Left lung (tissue), 10 donors: Measurements from ENCODE around the gene C4A. TPM values are rescaled to one million over a fixed set of nuclear protein-coding genes. Genes with fewer than 3 reads are reported as not detected.
A peak's percentile ranks its signal among the peaks of the same experiment; 100 is the strongest.

Experiments used
- ATAC-seq: fragments of 200-7000 bp; cut with Tn5 transposase; one replicate; pipeline ENCODE4 v1.9.1; 2020; ENCODE audit warnings: moderate library complexity
- DNase-seq, 4 donors: peaks; one replicate each; pipeline ENCODE4 v3.0.0-alpha.2; 2013 to 2020
- H3K27ac ChIP-seq, 2 donors: fragments of 200-600 bp; sonication (generic) in 1 of 2; one replicate each; pipeline versions ENCODE4 v1.5.0 to v1.8.0; 2020 to 2021
- H3K27me3 ChIP-seq, 2 donors: fragments of 200-600 bp; sonication (generic) in 1 of 2; one replicate each; pipeline versions ENCODE4 v1.5.0 to v1.8.0; 2020 to 2021
- H3K36me3 ChIP-seq, 2 donors: fragments of 200-600 bp; sonication (generic) in 1 of 2; one replicate each; pipeline versions ENCODE4 v1.5.0 to v1.8.0; 2020 to 2021
- H3K4me1 ChIP-seq, 2 donors: fragments of 200-600 bp; one replicate each; pipeline ENCODE4 v1.8.0; 2021
- H3K4me3 ChIP-seq, 2 donors: fragments of 200-600 bp; sonication (generic) in 1 of 2; one replicate each; pipeline versions ENCODE4 v1.5.0 to v1.8.0; 2020 to 2021; ENCODE audit warnings: mild to moderate bottlenecking in 1 of 2
- H3K9me3 ChIP-seq, 2 donors: fragments of 200-600 bp; sonication (generic) in 1 of 2; one replicate each; pipeline versions ENCODE4 v1.5.0 to v1.8.0; 2020 to 2021
- intact Hi-C, 2 donors: fragments of 100-400 bp; cut with DNase I; formaldehyde crosslinking; loops; one replicate each; pipeline versions ENCODE4 v1.11.2 to v1.14.2; 2022
- polyA plus RNA-seq, 6 donors: library from polyadenylated mRNA; unstranded; fragments of 120-200 nt; gene quantifications; one replicate each; pipeline ENCODE4 v1.2.1, GENCODE V29; 2013; ENCODE audit not compliant: insufficient read length in 6 of 6
- total RNA-seq, 2 donors: library from RNA; stranded (reverse); fragmentation: NEBNext Ultra II Directional; extraction: Animal tissue kit (Norgen Biotek cat#: 25700); gene quantifications; one replicate each; pipeline ENCODE4 v1.2.1, GENCODE V29; 2021
- TF ChIP-seq, protein P1 (sequence below), 2 donors: fragments of 200-600 bp; sonication (generic) in 1 of 2; IDR thresholded peaks; one replicate each; pipeline versions ENCODE4 v1.5.0 to v1.8.0; 2021; ENCODE audit warnings: antibody characterized with exemption in 2 of 2
- donor health status: DM: no; HTN: yes; CAD: no.
- donor health status: DM: no; HTN: no; CAD: no.

The C4A gene
- total and polyA plus RNA-seq, 8 donors, result 5.9 to 124 (median 10.3) TPM

DNA sequence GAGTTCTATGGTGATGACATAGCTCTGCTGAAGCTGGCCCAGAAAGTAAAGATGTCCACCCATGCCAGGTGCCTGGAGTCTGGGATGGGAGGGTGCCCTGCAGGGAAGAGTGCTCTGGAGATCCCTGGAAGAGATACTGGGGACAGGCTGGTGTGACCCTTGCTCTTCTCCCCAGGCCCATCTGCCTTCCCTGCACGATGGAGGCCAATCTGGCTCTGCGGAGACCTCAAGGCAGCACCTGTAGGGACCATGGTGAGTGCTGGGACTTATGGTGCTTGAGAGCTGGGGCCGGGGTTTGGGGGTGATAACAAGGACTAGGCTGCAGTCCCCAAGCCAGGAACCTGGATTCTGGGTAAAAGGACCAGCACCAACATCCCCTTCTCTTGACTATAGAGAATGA is 38.1 kb upstream of the C4A start:
- DNase-seq (no peak), ATAC-seq (no peak)
- Histone ChIP-seq H3K27ac (no peak overlapping the region), H3K4me3 (no peak overlapping the region), H3K4me1 (peaks cover 10 to 24% of the 10 kb centered on the region in 2 donors), H3K27me3 (no peaks in the 10 kb centered on the region), H3K9me3 (no peaks in the 10 kb centered on the region), H3K36me3 (peaks cover 0 to 48% of the 10 kb centered on the region in 2 donors)
- intact Hi-C loops, result no loop called here
- TF ChIP-seq, protein P1, sequence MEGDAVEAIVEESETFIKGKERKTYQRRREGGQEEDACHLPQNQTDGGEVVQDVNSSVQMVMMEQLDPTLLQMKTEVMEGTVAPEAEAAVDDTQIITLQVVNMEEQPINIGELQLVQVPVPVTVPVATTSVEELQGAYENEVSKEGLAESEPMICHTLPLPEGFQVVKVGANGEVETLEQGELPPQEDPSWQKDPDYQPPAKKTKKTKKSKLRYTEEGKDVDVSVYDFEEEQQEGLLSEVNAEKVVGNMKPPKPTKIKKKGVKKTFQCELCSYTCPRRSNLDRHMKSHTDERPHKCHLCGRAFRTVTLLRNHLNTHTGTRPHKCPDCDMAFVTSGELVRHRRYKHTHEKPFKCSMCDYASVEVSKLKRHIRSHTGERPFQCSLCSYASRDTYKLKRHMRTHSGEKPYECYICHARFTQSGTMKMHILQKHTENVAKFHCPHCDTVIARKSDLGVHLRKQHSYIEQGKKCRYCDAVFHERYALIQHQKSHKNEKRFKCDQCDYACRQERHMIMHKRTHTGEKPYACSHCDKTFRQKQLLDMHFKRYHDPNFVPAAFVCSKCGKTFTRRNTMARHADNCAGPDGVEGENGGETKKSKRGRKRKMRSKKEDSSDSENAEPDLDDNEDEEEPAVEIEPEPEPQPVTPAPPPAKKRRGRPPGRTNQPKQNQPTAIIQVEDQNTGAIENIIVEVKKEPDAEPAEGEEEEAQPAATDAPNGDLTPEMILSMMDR (IDR thresholded peaks at IDR 0.05), result no peak

DNA sequence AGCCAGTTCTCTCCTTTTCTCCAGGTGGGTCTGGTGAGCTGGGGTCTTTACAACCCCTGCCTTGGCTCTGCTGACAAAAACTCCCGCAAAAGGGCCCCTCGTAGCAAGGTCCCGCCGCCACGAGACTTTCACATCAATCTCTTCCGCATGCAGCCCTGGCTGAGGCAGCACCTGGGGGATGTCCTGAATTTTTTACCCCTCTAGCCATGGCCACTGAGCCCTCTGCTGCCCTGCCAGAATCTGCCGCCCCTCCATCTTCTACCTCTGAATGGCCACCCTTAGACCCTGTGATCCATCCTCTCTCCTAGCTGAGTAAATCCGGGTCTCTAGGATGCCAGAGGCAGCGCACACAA is 36.7 kb upstream of the C4A start:
- Histone ChIP-seq H3K27ac (peak overlapping the region; percentile 83 to 88), H3K4me3 (no peak overlapping the region), H3K36me3 (peaks cover 0 to 47% of the 10 kb centered on the region in 2 donors), H3K9me3 (no peaks in the 10 kb centered on the region), H3K4me1 (peaks cover 10 to 24% of the 10 kb centered on the region in 2 donors), H3K27me3 (no peaks in the 10 kb centered on the region)
- no peak for DNase-seq
- intact Hi-C loops, result no loop called here
- TF ChIP-seq, protein P1 (IDR thresholded peaks at IDR 0.05), result no peak
- ATAC-seq, result no peak

DNA sequence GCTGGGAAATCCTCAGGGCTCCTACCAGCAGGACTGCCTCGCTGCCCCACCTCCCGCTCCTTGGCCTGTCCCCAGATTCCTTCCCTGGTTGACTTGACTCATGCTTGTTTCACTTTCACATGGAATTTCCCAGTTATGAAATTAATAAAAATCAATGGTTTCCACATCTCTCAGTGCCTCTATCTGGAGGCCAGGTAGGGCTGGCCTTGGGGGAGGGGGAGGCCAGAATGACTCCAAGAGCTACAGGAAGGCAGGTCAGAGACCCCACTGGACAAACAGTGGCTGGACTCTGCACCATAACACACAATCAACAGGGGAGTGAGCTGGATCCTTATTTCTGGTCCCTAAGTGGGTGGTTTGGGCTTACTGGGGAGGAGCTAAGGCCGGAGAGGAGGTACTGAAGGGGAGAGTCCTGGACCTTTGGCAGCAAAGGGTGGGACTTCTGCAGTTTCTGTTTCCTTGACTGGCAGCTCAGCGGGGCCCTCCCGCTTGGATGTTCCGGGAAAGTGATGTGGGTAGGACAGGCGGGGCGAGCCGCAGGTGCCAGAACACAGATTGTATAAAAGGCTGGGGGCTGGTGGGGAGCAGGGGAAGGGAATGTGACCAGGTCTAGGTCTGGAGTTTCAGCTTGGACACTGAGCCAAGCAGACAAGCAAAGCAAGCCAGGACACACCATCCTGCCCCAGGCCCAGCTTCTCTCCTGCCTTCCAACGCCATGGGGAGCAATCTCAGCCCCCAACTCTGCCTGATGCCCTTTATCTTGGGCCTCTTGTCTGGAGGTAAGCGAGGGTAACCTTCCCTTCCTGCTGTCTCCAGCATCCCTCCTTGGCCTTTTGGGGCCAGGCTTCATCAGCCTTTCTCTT is 36.1 kb upstream of the C4A start, which contains the start of gene CFB:
TSS of gene CFB (plus strand) at position 589 of the 863 bp plus-strand sequence. CDS start at position 716, 127 bp downstream.
- Histone ChIP-seq H3K36me3 (peaks cover 0 to 49% of the 10 kb centered on the region in 2 donors), H3K4me3 (peak within 1 kb of the TSS in 1 of 2 donors; percentile 30), H3K27ac (peak within 1 kb of the TSS; percentile 83 to 88), H3K9me3 (no peaks in the 10 kb centered on the region), H3K4me1 (peaks cover 10 to 24% of the 10 kb centered on the region in 2 donors), H3K27me3 (no peaks in the 10 kb centered on the region)
- intact Hi-C loops, result no loop called here
- TF ChIP-seq, protein P1 (IDR thresholded peaks at IDR 0.05), result no peak
- DNase-seq (peak in 3 of 4 donors; percentile 19 to 86 (median 80)), ATAC-seq (peak; percentile 92)

DNA sequence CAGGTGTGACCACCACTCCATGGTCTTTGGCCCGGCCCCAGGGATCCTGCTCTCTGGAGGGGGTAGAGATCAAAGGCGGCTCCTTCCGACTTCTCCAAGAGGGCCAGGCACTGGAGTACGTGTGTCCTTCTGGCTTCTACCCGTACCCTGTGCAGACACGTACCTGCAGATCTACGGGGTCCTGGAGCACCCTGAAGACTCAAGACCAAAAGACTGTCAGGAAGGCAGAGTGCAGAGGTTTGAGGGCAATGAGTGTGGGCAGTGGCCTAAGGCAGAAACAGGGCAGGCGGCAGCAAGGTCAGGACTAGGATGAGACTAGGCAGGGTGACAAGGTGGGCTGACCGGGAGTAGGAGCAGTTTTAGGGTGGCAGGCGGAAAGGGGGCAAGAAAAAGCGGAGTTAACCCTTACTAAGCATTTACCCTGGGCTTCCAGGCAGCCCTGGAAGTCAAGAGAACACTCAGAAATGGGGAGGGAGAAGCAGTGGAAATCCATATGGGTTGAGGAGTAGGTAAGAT is 35.4 kb upstream of the C4A start:
- no peak for DNase-seq
- peak overlapping the region in 1 of 2 donors; percentile 30 for H3K4me3 ChIP-seq
- ATAC-seq, result no peak

More for the DNA sequence above, 35.4 kb upstream of the C4A start:
- Histone ChIP-seq H3K4me1 (peaks cover 10 to 24% of the 10 kb centered on the region in 2 donors), H3K27me3 (no peaks in the 10 kb centered on the region), H3K27ac (peak overlapping the region; percentile 83 to 88), H3K9me3 (no peaks in the 10 kb centered on the region), H3K36me3 (peaks cover 0 to 56% of the 10 kb centered on the region in 2 donors)
- intact Hi-C loops, result no loop called here
- TF ChIP-seq, protein P1 (IDR thresholded peaks at IDR 0.05), result no peak
